B cell (primary cell): ENCODE measurements around the gene LRIG1.

Experiments used
- EZH2 ChIP-seq: IDR thresholded peaks from 2 replicates; pipeline ENCODE4 v1.6.1; 2012; ENCODE audit warnings: borderline replicate concordance, low read depth, mild to moderate bottlenecking, moderate library complexity, low read length; ENCODE audit not compliant: insufficient read depth, poor library complexity, severe bottlenecking
- TF ChIP-seq, protein P1 (sequence below): fragments of 200-600 bp; IDR thresholded peaks from one replicate; pipeline ENCODE4 v1.8.0; 2022; ENCODE audit warnings: antibody characterized with exemption, mild to moderate bottlenecking

GRCh38 chr3:66383023-66383422 lies 117.8 kb downstream of the LRIG1 start:
- TF ChIP-seq EZH2: no peak
- TF ChIP-seq, protein P1, sequence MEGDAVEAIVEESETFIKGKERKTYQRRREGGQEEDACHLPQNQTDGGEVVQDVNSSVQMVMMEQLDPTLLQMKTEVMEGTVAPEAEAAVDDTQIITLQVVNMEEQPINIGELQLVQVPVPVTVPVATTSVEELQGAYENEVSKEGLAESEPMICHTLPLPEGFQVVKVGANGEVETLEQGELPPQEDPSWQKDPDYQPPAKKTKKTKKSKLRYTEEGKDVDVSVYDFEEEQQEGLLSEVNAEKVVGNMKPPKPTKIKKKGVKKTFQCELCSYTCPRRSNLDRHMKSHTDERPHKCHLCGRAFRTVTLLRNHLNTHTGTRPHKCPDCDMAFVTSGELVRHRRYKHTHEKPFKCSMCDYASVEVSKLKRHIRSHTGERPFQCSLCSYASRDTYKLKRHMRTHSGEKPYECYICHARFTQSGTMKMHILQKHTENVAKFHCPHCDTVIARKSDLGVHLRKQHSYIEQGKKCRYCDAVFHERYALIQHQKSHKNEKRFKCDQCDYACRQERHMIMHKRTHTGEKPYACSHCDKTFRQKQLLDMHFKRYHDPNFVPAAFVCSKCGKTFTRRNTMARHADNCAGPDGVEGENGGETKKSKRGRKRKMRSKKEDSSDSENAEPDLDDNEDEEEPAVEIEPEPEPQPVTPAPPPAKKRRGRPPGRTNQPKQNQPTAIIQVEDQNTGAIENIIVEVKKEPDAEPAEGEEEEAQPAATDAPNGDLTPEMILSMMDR: no peak
